GM18858 (cell line): ENCODE data around the gene TNFAIP8L2.
A peak's percentile ranks its signal among the peaks of the same experiment; 100 is the strongest.
"Not testable (repeated sequence)": the region's sequence is repeated elsewhere in the genome, so short reads cannot be mapped to it uniquely, and the experiment has no call there.

ENCODE experiments used
- ATAC-seq: cut with Tn5 transposase; IDR thresholded peaks from one replicate; pipeline ENCODE4 v1.9.1; 2021; ENCODE audit not compliant: unreplicated experiment

TNFAIP8L2 gene

GRCh38 chr1:151188667-151189066, 32.2 kb downstream of the TNFAIP8L2 start:
- not testable (repeated sequence) for ATAC-seq

DNA sequence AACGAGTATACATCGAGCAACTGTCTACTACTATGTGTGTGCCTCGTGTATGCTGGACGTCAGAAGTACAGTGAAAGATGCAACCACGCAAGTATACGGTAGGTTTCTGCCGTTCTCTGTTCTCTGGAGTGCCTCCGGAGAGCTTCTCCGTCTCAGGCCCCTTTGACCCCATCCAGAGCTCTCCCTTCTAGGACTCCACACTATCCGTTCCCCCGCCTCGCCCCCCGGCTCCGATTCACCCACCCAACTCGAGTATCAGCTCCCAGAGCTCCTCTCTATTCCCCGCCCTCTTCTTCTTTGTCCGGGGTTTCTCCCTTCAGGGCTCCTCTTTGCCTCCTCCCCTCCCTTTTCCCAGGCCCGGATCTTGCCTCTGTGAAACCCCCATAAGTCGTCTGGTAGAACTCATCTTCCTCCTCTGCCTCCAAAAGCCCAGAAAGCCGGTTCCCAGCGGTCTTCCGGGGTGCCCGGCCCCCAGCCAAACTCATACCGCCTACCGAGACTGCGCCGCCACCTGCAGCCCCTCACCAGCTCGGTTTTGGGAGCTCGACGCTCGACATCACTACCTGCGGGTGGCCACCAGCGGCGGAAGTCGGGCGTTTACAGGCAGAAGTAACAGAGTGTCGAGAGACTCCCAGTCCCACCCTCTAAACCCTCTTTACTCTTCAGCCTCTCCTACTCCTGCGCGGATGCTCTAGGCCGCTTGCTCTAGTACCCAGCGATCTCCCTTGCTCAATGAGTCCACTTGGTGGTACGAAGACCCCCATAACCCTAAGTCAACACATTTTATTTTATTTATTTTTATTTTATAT, 33.4 kb downstream of the TNFAIP8L2 start, which contains the start of gene VPS72:
VPS72 (minus strand) TSS at position 561 of the 809 bp plus-strand sequence; CDS start at position 485, 76 bp downstream.
- peak; percentile 65 for ATAC-seq

GRCh38 chr1:151192047-151192446, 35.6 kb downstream of the TNFAIP8L2 start:
- ATAC-seq = no peak

DNA sequence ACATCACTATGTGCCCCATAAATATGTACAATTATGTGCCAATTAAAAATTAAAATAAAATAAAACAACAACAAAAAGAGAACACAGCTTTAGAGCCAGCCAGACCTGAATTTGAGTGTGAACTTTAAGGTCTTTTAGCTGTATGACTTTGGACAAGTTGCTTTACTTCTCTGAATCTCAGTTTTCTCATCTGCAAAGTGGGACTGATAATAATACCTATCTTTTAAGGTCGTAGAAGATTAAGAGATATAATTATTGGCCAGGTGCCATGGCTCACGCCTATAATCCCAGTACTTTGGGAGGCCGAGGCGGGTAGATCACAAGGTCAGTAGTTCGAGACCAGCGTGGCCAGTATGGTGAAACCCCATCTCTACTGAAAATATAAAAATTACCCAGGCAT, 36.9 kb downstream of the TNFAIP8L2 start:
- ATAC-seq = no peak

DNA sequence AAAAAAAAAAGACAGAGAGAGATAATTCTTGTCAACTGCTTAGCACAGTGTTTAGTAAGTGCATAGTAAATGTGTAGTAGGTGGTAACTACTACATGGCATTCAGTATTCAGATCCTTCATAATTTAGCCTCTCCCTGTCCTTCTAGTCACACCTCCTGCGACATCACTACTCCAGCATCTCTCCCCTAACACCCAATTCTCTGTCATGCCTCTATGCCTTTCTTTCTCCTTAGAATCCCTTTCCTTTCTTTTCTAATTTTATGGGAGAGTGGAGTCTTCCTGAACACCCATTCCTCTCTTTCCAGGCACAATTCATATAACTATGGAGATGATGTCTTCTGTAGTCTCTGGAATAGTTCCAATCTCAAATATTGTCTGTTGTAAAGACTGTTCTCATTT, 37.4 kb downstream of the TNFAIP8L2 start:
- ATAC-seq = no peak

GRCh38 chr1:151194894-151195594, 38.6 kb downstream of the TNFAIP8L2 start:
- not testable (repeated sequence) for ATAC-seq

- no peak for ATAC-seq
Measured at GRCh38 chr1:151196292-151196800, 39.9 kb downstream of the TNFAIP8L2 start.

- ATAC-seq = no peak
Measured at GRCh38 chr1:151197863-151198253, 41.4 kb downstream of the TNFAIP8L2 start.

DNA sequence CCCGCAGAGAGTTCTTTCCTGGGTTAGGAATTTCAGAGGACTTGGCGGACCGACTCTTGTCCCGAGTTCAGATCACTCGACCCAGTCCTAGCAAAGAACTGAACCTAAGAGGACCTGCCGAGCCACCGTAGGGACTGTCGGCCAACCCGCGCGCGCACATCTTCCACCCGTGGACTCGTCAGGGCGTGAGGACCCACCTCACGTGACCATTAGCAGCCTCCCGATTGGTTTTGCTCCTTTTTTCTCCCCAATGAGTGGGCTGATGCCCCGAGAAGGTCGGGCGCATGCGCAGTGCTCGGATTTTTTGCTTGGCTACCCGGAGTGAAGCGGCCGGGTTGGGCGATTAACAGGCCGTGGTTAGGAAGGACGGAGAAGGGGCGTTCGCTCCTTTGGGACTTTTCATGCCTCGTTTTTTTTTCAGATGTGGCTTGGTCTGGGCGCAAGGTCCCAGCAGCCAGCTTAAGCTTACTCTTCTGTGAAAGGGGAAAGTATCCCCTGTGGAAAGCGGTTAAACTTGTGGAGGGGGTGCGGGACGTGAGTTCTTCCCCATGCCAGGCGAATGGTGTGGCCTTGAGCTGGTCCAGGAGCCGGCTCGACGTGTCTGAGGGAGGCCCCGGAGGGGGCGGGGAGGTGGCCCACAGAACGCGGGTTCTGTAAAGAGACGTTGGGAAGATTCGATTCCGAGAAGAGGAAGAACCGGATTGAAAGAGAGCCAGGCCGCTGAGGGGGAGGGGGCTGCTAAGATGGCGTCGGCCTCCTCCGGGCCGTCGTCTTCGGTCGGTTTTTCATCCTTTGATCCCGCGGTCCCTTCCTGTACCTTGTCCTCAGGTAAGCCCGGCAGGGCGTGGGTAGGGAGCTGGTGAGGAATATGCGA, 42.0 kb downstream of the TNFAIP8L2 start, which contains the start of gene PIP5K1A:
PIP5K1A (plus strand) TSS at position 299 of the 874 bp plus-strand sequence; CDS start at position 744, 445 bp downstream.
- peak; percentile 66 for ATAC-seq

DNA sequence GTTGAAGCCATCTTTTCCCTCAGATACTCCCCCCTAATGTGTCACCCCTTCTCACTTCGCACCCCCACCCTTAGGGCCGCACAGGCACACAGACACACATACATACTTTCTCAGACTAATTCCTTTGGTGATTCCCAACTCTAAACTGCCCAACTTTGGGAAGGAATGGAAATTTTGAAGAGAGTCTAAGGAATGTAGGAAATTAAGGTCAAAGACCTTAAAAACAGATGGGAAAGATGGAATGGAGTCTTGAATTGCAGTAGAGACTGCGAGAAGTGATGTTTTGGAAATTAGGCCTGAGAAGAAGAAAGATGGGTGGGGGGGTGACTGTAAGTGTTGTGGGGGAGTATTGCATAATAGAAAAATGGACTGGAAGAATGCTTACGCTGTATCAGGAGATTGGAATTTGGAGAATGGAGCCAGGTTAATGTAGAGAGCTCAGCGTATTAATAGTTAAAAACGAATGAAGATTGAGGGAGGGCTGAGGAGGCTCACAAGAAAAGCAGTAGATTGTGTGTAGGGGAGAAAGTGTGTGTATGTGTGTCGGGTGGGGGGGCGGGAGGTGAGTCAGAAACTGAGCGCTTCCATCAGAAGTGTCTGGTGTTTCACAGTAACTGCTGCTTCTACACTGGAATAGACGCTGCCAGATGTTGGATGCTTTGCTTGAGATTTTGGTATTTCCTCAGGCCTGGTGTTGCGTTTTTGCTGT, 43.6 kb downstream of the TNFAIP8L2 start:
- ATAC-seq = no peak

DNA sequence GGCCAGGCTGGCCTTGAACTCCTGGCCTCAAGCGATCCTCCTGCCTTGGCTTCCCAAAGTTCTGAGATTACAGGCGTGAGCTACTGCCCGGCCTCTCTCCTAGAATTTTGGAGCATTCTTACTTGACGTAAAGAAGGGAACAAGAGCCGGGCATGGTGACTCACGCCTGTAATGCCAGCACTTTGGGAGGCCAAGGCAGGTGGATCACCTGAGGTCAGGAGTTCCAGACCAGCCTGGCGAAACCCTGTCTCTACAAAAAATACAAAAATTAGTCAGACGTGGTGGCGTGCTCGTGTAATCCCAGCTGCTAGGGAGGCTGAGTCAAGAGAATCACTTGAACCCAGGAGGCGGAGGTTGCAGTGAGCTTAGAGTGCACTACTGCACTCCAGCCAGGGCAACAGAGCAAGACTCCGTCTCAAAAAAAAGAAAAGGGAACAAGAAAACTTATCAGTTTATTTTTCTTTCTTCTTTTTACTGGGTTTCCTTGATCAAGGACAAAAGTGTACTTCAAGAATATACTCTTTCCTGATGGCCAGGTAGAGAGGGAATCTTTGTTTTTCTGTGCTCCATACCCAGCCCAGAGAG, 49.0 kb downstream of the TNFAIP8L2 start:
- not testable (repeated sequence) for ATAC-seq
